PC-9 (cell line): ENCODE results near the gene BRMS1. TPM values are rescaled to one million over a fixed set of nuclear protein-coding genes. Genes with fewer than 3 reads are reported as not detected.

Experiments
- BruUV-seq: library from RNA; stranded (reverse); fragments of 400-500 nt; replicated peaks from 2 replicates; lab custom pipeline; 2021; lab: Mats Ljungman, UMichigan
- CTCF ChIA-PET: fragments of 300-600 bp; sonication (Branson Sonifier 250); formaldehyde crosslinking; loops from one replicate; lab custom pipeline; 2022; ENCODE audit warnings: antibody characterized with exemption; lab: Charles Lee
- POLR2A ChIA-PET: fragments of 300-600 bp; sonication (Branson Sonifier 250); formaldehyde crosslinking; loops from one replicate; lab custom pipeline; 2022; ENCODE audit warnings: antibody characterized with exemption; ENCODE audit not compliant: unreplicated experiment; lab: Charles Lee
- DNase-seq, 2 experiments: peaks; one replicate each; pipeline versions ENCODE4 v3.0.0 to v3.0.0-alpha.2; 2015 to 2022; ENCODE audit warnings: mixed read lengths in 1 of 2
- H2AFZ ChIP-seq: fragments of 200-600 bp; sonication (generic); 2 replicates; pipeline ENCODE4 v1.8.1; 2017; ENCODE audit warnings: antibody characterized with exemption
- H3F3A ChIP-seq: fragments of 200-600 bp; sonication (generic); 2 replicates; pipeline ENCODE4 v1.8.1; 2017; ENCODE audit warnings: antibody characterized with exemption, mild to moderate bottlenecking, low read depth; ENCODE audit not compliant: insufficient read depth
- H3K27ac ChIP-seq: fragments of 200-600 bp; sonication (generic); 2 replicates; pipeline ENCODE4 v1.6.1; 2016; ENCODE audit warnings: mixed run types
- H3K27me3 ChIP-seq: fragments of 200-600 bp; sonication (generic); 2 replicates; pipeline ENCODE4 v1.6.1; 2016; ENCODE audit warnings: low read depth, mixed run types; ENCODE audit not compliant: insufficient read depth
- H3K36me3 ChIP-seq: fragments of 200-600 bp; sonication (generic); 2 replicates; pipeline ENCODE4 v1.6.1; 2016; ENCODE audit warnings: low read depth, mixed run types
- H3K4me1 ChIP-seq: fragments of 200-600 bp; sonication (generic); replicated peaks from 2 replicates; pipeline ENCODE4 v1.6.1; 2016; ENCODE audit warnings: mixed run types; ENCODE audit not compliant: insufficient read depth
- H3K4me2 ChIP-seq: fragments of 200-600 bp; sonication (generic); 2 replicates; pipeline ENCODE4 v1.6.1; 2017; ENCODE audit warnings: mixed run types
- H3K4me3 ChIP-seq: fragments of 200-600 bp; sonication (generic); 2 replicates; pipeline ENCODE4 v1.6.1; 2016; ENCODE audit warnings: mixed run types
- H3K79me2 ChIP-seq: fragments of 200-600 bp; sonication (generic); 2 replicates; pipeline ENCODE4 v1.6.1; 2017; ENCODE audit warnings: low read depth, mixed run types
- H3K9me2 ChIP-seq: fragments of 200-600 bp; sonication (generic); 2 replicates; pipeline ENCODE4 v1.8.1; 2017; ENCODE audit warnings: mild to moderate bottlenecking; ENCODE audit not compliant: insufficient read depth
- H3K9me3 ChIP-seq: fragments of 200-600 bp; sonication (generic); 2 replicates; pipeline ENCODE4 v1.8.1; 2016; ENCODE audit warnings: low read depth; ENCODE audit not compliant: insufficient read depth
- H4K20me1 ChIP-seq: fragments of 200-600 bp; sonication (generic); 2 replicates; pipeline ENCODE4 v1.8.1; 2017; ENCODE audit not compliant: insufficient read depth
- CTCF ChIP-seq: fragments of 200-600 bp; sonication (generic); conservative IDR thresholded peaks from 2 replicates; pipeline ENCODE4 v1.6.1; 2017; ENCODE audit warnings: mixed run types, antibody characterized with exemption, mild to moderate bottlenecking, moderate library complexity
- EZH2 ChIP-seq: fragments of 200-600 bp; sonication (generic); IDR thresholded peaks from 2 replicates; pipeline ENCODE4 v1.8.0; 2017; ENCODE audit warnings: antibody characterized with exemption, low read depth
- intact Hi-C: fragments of 100-400 bp; cut with micrococcal nuclease; formaldehyde crosslinking; loops from one replicate; pipeline ENCODE4 v1.10.0; 2022; ENCODE audit not compliant: unreplicated experiment
- total RNA-seq: library from RNA; stranded (reverse); gene quantifications from 2 replicates; pipeline ENCODE4 v1.2.3, GENCODE V29; 2021

Gene BRMS1
- total RNA-seq, 1 experiment from 2014 or later: 54.3 TPM

GRCh38 chr11:66363805-66364535, 19.1 kb upstream of the BRMS1 start:
- TF ChIP-seq EZH2 (no peak), CTCF (peak; percentile 95)
- Histone ChIP-seq H3K27me3 (no peaks in the 10 kb centered on the region), H2AFZ (no peak overlapping the region), H3K9me2 (no peaks in the 10 kb centered on the region), H3K4me1 (no peaks in the 10 kb centered on the region), H3K4me2 (no peak overlapping the region), H3K9me3 (no peaks in the 10 kb centered on the region), H3F3A (peaks cover 78% of the 10 kb centered on the region), H3K79me2 (peaks cover 9% of the 10 kb centered on the region), H3K36me3 (peaks cover 32% of the 10 kb centered on the region), H4K20me1 (peaks cover 40% of the 10 kb centered on the region), H3K27ac (no peak overlapping the region), H3K4me3 (no peak overlapping the region)
- ChIA-PET CTCF (interaction anchor here (0.6 to 1.3 kb wide), 9 partner anchors 17 to 201 kb away, joined by 3 to 9 read pairs (median 4); no protein-coding TSS in a partner anchor), POLR2A (no interaction called here)
- no TSS peak for BruUV-seq
- DNase-seq: peak in 1 of 2 experiments; percentile 59
- intact Hi-C loops: no loop called here

- intact Hi-C loops: no loop called here
- Histone ChIP-seq H3K4me3 (no peak overlapping the region), H4K20me1 (peaks cover 36% of the 10 kb centered on the region), H2AFZ (no peak overlapping the region), H3K9me2 (no peaks in the 10 kb centered on the region), H3K27ac (no peak overlapping the region), H3K36me3 (peaks cover 29% of the 10 kb centered on the region), H3K27me3 (no peaks in the 10 kb centered on the region), H3K9me3 (no peaks in the 10 kb centered on the region), H3K79me2 (peaks cover 1% of the 10 kb centered on the region), H3F3A (peaks cover 78% of the 10 kb centered on the region), H3K4me2 (no peak overlapping the region), H3K4me1 (no peaks in the 10 kb centered on the region)
- BruUV-seq: no TSS peak
- ChIA-PET CTCF (interaction anchor here (0.6 to 1.3 kb wide), 9 partner anchors 17 to 200 kb away, joined by 3 to 9 read pairs (median 4); no protein-coding TSS in a partner anchor), POLR2A (no interaction called here)
- TF ChIP-seq EZH2: no peak
- no peak for TF ChIP-seq CTCF
- no peak for DNase-seq
Measured at GRCh38 chr11:66363187-66363601, 18.3 kb upstream of the BRMS1 start.

GRCh38 chr11:66362481-66363147, 17.7 kb upstream of the BRMS1 start:
- Histone ChIP-seq H3K36me3 (peaks cover 24% of the 10 kb centered on the region), H3F3A (peaks cover 78% of the 10 kb centered on the region), H3K27me3 (no peaks in the 10 kb centered on the region), H3K79me2 (no peaks in the 10 kb centered on the region), H3K27ac (no peak overlapping the region), H4K20me1 (peaks cover 30% of the 10 kb centered on the region), H3K9me3 (no peaks in the 10 kb centered on the region), H3K9me2 (no peaks in the 10 kb centered on the region), H3K4me3 (no peak overlapping the region), H3K4me2 (no peak overlapping the region), H3K4me1 (no peaks in the 10 kb centered on the region), H2AFZ (no peak overlapping the region)
- intact Hi-C loops: no loop called here
- POLR2A ChIA-PET: no interaction called here
- CTCF ChIA-PET: no interaction called here
- no TSS peak for BruUV-seq
- no peak for DNase-seq
- no peak for TF ChIP-seq EZH2
- TF ChIP-seq CTCF: no peak
